CD4-positive, alpha-beta T cell treated with Interleukin-4 for 1 hour (primary cell): ENCODE results near the gene PROC.
A peak's percentile ranks its signal among the peaks of the same experiment; 100 is the strongest.
"Not testable (repeated sequence)": the region's sequence is repeated elsewhere in the genome, so short reads cannot be mapped to it uniquely, and the experiment has no call there.

Experiments
- DNase-seq, 2 donors: peaks; one replicate each; pipeline ENCODE4 v3.0.0-alpha.2; 2020 to 2022

The PROC gene

DNA sequence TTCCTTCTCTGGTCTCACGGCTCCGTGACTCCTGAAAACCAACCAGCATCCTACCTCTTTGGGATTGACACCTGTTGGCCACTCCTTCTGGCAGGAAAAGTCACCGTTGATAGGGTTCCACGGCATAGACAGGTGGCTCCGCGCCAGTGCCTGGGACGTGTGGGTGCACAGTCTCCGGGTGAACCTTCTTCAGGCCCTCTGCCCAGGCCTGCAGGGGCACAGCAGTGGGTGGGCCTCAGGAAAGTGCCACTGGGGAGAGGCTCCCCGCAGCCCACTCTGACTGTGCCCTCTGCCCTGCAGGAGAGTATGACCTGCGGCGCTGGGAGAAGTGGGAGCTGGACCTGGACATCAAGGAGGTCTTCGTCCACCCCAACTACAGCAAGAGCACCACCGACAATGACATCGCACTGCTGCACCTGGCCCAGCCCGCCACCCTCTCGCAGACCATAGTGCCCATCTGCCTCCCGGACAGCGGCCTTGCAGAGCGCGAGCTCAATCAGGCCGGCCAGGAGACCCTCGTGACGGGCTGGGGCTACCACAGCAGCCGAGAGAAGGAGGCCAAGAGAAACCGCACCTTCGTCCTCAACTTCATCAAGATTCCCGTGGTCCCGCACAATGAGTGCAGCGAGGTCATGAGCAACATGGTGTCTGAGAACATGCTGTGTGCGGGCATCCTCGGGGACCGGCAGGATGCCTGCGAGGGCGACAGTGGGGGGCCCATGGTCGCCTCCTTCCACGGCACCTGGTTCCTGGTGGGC lies 10.0 kb downstream of the PROC start:
- DNase-seq = no peak

GRCh38 chr2:127428815-127429109 lies 10.5 kb downstream of the PROC start:
- DNase-seq = no peak

DNA sequence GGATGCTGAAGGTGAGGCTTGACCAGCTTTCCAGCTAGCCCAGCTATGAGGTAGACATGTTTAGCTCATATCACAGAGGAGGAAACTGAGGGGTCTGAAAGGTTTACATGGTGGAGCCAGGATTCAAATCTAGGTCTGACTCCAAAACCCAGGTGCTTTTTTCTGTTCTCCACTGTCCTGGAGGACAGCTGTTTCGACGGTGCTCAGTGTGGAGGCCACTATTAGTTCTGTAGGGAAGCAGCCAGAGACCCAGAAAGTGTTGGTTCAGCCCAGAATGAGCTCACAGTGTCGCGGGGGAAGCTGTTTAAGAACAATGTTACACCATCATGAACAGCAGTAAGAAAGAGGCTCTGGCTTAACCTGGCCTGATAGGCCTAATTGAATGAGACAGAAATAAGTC lies 11.1 kb downstream of the PROC start:
- no peak for DNase-seq

GRCh38 chr2:127429844-127430425 lies 11.7 kb downstream of the PROC start:
- DNase-seq = no peak

GRCh38 chr2:127431408-127432023 lies 13.3 kb downstream of the PROC start:
- DNase-seq = no peak

DNA sequence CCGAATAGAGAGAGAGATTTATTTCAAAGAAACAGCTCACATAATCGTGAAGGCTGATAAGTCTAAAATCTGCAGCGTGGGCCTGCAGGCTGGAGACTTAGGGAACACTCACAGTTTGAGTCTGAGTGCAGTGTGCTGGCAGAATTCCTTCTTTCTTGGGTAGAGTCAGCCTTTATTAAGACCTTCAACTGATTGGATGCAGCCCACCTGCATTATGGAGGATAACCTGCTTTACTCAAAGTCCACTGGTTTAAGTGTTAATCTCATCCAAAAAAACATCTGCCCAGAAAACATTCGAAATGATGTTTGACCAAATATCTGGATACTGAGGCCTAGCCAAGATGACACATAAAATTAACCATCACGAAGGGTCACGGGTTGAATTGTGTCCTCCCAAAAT lies 16.3 kb downstream of the PROC start:
- DNase-seq = no peak

DNA sequence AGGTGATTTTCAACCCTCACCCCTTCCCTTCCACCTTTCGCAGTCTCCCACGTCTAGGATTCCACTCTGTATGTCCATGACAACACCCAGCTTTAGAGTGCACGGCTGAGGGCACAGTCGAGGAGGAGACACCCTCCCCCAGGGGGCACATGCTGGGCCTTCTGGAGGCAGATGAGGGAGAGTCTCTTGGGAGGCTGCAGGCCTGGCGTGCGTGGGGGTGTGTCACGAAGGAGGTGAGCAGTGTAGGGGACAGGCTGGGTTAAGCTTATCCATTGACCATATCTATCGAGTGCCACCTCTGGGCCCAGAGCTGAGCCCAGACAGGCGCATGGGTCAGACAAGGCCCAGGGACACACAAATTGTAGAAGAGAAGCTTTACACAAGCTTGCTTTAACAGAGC lies 18.8 kb downstream of the PROC start:
- no peak for DNase-seq

GRCh38 chr2:127437781-127438726 lies 19.8 kb downstream of the PROC start:
- DNase-seq = no peak

DNA sequence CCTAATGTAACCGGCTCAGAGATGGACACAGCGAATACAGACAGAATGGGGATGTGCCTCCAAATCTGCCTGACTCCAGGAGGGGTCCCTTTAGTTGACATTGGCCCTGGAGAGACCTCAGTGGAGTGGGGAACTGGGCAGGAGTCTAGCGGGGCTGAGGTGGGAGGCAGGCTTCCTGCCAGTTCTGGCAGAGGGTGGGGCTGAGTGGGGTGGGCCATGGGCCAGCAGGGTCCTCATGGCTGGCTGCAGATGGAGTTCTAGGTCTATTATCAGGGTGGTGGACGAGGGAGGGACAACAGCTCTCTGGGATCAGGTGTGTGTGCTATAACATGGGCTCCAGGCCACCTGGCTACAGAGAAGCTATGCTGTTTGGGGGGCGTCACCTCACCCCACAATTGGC lies 21.1 kb downstream of the PROC start:
- DNase-seq = no peak

GRCh38 chr2:127448526-127448925 lies 30.3 kb downstream of the PROC start:
- DNase-seq = no peak

DNA sequence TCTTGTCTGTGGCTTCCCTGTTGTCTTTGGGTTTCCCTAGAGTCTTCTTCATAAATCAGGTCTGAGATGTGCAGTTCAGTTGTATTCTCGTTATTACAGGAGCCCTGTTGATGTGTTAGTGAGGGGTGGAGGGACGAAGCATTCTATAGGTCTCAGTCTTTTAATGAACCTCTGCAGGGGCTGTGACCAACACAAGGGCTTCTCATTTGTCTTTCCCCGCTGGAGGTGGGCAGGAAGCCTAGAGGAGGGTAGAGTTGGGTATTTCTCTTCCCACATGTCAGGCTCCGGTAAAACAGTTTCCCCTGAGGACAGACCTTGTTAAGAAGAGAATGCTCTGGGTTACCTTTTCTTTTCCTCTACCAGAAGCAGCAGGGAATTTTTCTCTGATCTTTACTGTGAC lies 31.2 kb downstream of the PROC start:
- DNase-seq = no peak

- DNase-seq = no peak
These were observed 31.7 kb downstream of the PROC start for GRCh38 chr2:127449898-127450297.

DNA sequence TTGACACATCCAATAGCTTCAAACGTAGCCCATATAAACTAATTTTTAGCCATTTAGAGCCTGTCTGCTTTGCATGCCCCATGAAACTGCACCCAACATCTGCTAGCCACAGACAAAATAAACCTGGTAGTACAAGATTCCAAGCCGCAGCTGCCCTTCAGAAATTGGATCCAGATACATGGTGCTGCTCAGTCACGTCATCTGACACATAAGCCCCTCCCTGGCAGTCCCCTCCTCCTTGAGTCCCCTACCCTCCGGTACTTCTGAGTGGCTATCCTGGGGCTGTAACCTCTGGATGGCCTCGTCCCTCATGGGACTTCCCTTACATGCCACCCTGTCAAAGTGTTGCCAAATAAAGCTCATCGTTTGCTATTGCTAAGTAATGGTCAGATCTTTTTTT lies 33.8 kb downstream of the PROC start:
- no peak for DNase-seq

DNA sequence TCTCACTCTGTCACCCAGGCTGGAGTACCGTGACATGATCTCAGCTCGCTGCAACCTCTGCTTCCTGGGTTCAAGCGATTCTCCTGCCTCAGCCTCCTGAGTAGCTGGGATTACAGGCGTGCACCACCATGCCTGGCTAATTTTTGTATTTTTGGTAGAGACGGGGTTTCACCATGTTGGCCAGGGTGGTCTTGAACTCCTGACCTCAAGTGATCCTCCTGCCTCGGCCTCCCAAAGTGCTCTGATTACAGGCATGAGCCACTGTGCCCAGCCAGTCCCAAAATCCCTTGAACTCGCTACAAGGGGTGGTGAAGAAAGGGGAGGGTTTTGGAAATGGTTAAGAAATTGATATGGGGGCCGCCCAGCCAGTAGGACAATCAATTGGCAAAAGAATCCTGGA lies 34.2 kb downstream of the PROC start:
- not testable (repeated sequence) for DNase-seq

- DNase-seq = no peak
These were observed 34.8 kb downstream of the PROC start for GRCh38 chr2:127453013-127453391.

GRCh38 chr2:127453392-127454171 lies 35.4 kb downstream of the PROC start:
- DNase-seq = no peak

- no peak for DNase-seq
These were observed 36.7 kb downstream of the PROC start for GRCh38 chr2:127454595-127455565.

- DNase-seq = peak in 1 of 2 donors; percentile 28
These were observed 37.6 kb downstream of the PROC start for GRCh38 chr2:127455566-127456493.

- DNase-seq = no peak
These were observed 38.7 kb downstream of the PROC start for GRCh38 chr2:127456960-127457359.

GRCh38 chr2:127462461-127462860 lies 44.2 kb downstream of the PROC start:
- DNase-seq = no peak
